ENCODE results near the gene LLCFC1. TPM values are rescaled to one million over a fixed set of nuclear protein-coding genes. Genes with fewer than 3 reads are reported as not detected.

LLCFC1 gene
- total RNA-seq, 1 donor from 2014 or later: not detected

DNA sequence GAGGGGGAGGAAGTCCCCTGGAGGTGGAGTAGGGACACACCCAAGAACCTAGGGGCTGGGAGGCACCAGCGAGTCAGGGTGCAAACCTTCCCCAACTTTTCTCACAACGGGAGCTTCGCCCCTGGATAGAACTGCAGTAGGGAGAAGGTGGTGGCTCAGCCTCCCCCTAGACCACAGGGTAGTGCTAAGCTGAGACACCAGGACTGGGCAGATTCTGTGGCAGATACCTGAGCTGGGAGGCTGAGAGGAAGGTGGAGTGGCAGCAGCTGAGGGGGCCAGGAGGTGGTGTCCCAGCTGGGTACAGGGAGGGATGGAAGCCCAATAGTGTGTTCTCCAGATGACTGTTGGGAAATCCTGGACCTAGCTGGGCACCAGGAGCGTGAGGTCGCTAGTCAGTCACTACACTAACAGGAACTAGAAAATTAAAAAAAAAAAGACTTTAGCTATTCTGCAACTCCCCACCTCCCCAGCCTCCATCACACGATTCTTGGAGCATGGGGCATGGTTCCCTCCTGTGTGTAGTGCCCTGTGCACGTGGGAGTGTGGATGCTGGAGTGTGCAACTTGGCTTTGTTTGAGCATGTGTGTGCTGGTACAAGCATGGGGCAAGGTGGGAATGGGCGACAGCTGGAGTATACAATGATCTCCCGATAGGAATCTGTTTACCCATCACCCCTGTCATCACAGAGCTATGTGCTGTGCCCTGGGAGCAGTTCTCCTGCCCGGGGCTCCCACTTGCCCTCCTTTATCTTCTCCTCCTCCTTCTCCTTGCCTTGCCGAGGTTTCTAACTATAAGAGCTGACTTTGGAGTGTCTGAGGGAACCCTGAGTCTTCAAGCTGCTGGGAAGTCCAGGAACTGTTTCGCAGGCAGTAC is 44.9 kb upstream of the LLCFC1 start:
- Histone ChIP-seq H3K36me3 (no peaks in the 10 kb centered on the region), H3K9me3 (no peaks in the 10 kb centered on the region), H3K27ac (no peak overlapping the region), H3K4me3 (no peak overlapping the region), H3K4me1 (no peaks in the 10 kb centered on the region), H3K27me3 (no peaks in the 10 kb centered on the region)
- no peak for DNase-seq (ENCODE audit: low spot score in 2 of 2)
- intact Hi-C loops (cut with DNase I): no loop called here
- TF ChIP-seq, protein P1, sequence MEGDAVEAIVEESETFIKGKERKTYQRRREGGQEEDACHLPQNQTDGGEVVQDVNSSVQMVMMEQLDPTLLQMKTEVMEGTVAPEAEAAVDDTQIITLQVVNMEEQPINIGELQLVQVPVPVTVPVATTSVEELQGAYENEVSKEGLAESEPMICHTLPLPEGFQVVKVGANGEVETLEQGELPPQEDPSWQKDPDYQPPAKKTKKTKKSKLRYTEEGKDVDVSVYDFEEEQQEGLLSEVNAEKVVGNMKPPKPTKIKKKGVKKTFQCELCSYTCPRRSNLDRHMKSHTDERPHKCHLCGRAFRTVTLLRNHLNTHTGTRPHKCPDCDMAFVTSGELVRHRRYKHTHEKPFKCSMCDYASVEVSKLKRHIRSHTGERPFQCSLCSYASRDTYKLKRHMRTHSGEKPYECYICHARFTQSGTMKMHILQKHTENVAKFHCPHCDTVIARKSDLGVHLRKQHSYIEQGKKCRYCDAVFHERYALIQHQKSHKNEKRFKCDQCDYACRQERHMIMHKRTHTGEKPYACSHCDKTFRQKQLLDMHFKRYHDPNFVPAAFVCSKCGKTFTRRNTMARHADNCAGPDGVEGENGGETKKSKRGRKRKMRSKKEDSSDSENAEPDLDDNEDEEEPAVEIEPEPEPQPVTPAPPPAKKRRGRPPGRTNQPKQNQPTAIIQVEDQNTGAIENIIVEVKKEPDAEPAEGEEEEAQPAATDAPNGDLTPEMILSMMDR (IDR thresholded peaks at IDR 0.05): no peak

DNA sequence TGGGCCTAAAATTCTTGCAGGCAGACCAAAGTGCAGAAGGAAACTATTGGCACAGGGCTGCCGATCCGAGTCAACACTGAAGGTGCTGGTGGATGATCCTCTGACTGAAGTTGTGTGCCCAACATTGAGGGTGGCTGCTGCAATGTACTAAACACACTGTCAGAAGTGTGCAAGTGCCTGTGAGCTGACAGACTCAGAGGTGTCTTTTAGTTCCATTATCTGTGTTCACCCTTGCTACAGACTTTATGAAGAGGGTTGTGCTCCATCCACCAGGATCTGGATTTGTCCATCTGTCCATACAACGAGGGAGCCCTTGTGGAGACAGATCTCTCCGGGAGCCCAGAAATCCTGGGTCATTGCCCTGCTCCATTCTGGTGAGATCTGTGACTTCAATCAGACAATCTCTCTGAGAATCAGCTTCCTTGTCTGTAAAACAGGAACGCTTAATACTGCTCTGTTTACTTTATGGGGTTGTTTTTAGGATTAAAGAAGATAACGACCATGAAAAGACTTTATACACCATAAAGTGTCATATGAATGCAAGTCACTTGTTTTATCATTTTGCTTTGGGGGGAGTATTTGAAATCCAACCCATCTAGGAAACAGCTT is 44.2 kb upstream of the LLCFC1 start:
- Histone ChIP-seq H3K36me3 (no peaks in the 10 kb centered on the region), H3K9me3 (no peaks in the 10 kb centered on the region), H3K27me3 (no peaks in the 10 kb centered on the region), H3K4me1 (no peaks in the 10 kb centered on the region), H3K4me3 (no peak overlapping the region), H3K27ac (no peak overlapping the region)
- TF ChIP-seq, protein P1 (IDR thresholded peaks at IDR 0.05): no peak
- intact Hi-C loops (cut with DNase I): no loop called here
- DNase-seq (ENCODE audit: low spot score in 2 of 2): no peak

DNA sequence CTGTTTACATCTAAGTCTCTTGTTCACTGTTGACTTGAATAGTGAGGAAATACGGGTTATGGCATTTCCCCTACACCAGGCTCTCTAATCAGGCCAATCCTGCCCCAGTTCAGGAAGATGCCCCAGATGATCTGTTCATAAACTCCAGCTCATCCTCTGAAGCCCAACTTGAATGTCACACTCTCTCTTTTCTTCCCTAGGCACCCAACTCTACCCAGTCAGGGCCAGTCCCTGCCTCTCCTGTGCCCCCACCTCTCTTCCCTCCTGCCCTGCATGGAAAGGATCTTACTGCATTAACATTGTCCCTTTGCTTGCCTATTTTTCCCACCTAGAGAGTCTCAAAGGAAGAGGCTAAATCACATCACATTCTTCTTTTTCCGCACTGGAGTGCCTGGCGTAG is 43.1 kb upstream of the LLCFC1 start:
- Histone ChIP-seq H3K27me3 (no peaks in the 10 kb centered on the region), H3K9me3 (no peaks in the 10 kb centered on the region), H3K4me1 (no peaks in the 10 kb centered on the region), H3K27ac (no peak overlapping the region), H3K36me3 (no peaks in the 10 kb centered on the region), H3K4me3 (no peak overlapping the region)
- TF ChIP-seq, protein P1 (IDR thresholded peaks at IDR 0.05): no peak
- DNase-seq (ENCODE audit: low spot score in 2 of 2): no peak
- intact Hi-C loops (cut with DNase I): no loop called here

DNA sequence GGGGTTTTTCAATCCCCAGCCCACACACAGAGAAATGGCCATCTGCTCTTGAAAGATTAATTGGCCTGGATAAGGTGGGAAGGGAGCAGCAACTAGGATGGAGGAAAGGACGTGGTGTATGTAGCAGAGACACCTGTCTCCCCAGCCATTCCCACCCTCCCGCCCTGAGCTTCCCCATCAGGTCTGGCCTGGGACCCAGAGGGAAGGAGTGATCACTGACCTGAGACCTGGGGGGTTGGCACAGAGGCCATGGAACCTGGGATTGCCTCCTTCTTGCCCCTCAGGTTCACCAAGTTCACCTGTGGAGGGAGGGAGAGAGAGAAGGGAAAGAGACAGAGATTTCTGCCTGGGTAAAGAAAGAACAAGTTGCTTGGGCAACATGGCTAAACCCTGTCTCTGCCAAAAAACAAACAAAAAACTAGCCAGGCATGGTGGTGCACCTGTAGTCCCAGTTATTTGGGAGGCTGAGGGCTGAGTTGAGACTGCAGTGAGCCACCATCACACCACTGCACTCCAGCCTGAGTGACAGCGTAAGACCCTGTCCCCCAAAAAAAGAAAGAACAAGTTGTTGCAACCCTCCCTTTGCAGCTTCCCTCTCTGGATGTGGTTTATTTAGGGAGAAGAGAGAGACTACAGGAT is 42.4 kb upstream of the LLCFC1 start:
- no peaks in the 10 kb centered on the region for H3K9me3 ChIP-seq
- TF ChIP-seq, protein P1 (IDR thresholded peaks at IDR 0.05): no peak
- intact Hi-C loops (cut with DNase I): no loop called here
- no peaks in the 10 kb centered on the region for H3K36me3 ChIP-seq
- H3K4me3 ChIP-seq: no peak overlapping the region
- peak in 1 of 2 donors; percentile 22 for DNase-seq (ENCODE audit: low spot score in 2 of 2)
- no peaks in the 10 kb centered on the region for H3K27me3 ChIP-seq
- H3K27ac ChIP-seq: no peak overlapping the region
- no peaks in the 10 kb centered on the region for H3K4me1 ChIP-seq

DNA sequence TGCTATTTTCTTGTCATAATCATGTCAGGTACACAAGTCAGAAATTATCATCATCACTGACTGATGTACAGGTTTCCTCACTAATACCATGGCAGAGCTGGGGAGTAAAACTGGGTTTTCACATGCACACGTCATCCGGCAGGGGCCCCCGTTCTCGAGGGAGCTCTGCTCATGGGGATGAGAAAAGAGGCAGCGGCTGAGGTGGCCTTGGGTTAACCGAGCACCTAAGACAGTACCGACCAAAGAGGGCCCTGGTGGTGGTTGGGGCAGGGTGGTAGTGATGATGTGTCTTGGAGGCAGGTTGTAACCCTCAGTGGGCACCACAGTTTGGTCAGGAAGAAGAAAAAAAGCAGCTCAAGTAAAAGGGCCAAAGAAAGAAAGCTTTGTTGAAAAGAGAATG is 41.6 kb upstream of the LLCFC1 start:
- TF ChIP-seq, protein P1 (IDR thresholded peaks at IDR 0.05): no peak
- intact Hi-C loops (cut with DNase I): no loop called here
- Histone ChIP-seq H3K36me3 (no peaks in the 10 kb centered on the region), H3K9me3 (no peaks in the 10 kb centered on the region), H3K27me3 (no peaks in the 10 kb centered on the region), H3K4me3 (no peak overlapping the region), H3K27ac (no peak overlapping the region), H3K4me1 (no peaks in the 10 kb centered on the region)
- no peak for DNase-seq (ENCODE audit: low spot score in 2 of 2)
